AG09309 (cell line): ENCODE results near the gene ZNF681.
"Not testable (repeated sequence)": the region's sequence is repeated elsewhere in the genome, so short reads cannot be mapped to it uniquely, and the experiment has no call there.

Experiments used
- DNase-seq: peaks from one replicate; pipeline ENCODE4 v3.0.0-alpha.2; 2010; ENCODE audit warnings: low read depth
- H3K4me3 ChIP-seq: 2 replicates; pipeline ENCODE4 v1.5.1; 2011; ENCODE audit warnings: mild to moderate bottlenecking, low read depth, low read length, moderate library complexity; ENCODE audit not compliant: control insufficient read depth
- TF ChIP-seq, protein P1 (sequence below): IDR thresholded peaks from 2 replicates; pipeline ENCODE4 v1.5.1; 2011; ENCODE audit warnings: mild to moderate bottlenecking, low read depth, low read length, inconsistent platforms; ENCODE audit not compliant: insufficient read depth, control insufficient read depth; ENCODE audit errors: missing control alignments

The ZNF681 gene

DNA sequence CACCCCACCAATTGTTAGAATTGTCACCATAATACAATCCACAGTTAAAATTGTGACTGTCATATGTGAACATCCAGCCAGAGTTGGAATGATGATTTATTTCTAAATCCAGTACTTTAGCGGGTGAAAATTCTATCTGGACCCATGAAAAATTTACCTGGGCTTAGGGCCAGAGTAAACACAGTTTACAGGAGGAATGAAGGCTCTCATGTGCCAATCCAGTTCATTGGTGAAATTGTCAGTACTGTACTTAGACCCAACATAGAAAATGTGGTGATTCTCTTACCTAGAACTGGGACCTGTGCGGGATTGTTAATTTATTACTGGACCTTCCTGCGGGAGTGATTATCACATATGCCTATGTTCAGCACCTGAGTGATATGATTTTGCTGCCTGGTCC, 27.3 kb upstream of the ZNF681 start:
- TF ChIP-seq, protein P1, sequence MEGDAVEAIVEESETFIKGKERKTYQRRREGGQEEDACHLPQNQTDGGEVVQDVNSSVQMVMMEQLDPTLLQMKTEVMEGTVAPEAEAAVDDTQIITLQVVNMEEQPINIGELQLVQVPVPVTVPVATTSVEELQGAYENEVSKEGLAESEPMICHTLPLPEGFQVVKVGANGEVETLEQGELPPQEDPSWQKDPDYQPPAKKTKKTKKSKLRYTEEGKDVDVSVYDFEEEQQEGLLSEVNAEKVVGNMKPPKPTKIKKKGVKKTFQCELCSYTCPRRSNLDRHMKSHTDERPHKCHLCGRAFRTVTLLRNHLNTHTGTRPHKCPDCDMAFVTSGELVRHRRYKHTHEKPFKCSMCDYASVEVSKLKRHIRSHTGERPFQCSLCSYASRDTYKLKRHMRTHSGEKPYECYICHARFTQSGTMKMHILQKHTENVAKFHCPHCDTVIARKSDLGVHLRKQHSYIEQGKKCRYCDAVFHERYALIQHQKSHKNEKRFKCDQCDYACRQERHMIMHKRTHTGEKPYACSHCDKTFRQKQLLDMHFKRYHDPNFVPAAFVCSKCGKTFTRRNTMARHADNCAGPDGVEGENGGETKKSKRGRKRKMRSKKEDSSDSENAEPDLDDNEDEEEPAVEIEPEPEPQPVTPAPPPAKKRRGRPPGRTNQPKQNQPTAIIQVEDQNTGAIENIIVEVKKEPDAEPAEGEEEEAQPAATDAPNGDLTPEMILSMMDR = no peak
- H3K4me3 ChIP-seq = no peak overlapping the region
- DNase-seq = no peak

DNA sequence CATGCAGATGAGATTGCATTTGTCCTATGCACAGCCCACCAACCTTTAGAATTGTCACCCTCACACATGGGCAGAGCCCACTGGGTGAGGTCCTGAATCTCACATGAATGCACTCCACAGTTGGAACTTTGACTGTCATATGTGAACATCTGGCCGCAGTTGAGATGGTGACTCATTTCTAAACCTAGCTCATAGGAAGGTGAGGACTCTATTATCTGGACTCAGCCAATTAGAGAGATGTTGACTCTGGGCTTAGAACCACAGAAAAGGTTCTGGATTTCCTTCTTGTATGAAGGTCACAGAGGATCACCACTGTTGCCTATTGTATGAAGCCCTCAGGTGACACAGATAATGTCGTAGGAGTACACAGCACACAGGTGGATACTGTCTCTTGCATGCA, 25.6 kb upstream of the ZNF681 start:
- TF ChIP-seq, protein P1 = no peak
- no peak overlapping the region for H3K4me3 ChIP-seq
- DNase-seq = no peak

DNA sequence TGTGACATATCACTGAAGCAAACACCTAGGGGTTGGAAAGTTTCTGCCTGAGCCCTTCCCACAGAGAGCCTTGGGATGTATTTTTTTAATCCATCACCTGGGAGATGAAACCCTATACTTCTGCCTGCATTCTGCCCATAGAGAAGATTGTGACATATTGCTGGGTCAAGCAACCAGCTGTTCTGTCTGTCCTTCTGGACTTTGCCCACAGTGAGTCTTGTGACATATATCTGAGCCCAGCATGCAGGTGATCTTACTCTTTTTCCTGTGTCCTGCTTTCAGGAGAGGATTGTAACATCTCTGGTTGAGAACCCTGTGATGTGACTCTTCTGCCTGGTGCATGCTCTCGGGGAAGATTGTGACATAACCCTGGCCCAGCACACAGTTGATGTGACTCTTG, 24.9 kb upstream of the ZNF681 start:
- no peak for DNase-seq
- no peak overlapping the region for H3K4me3 ChIP-seq
- TF ChIP-seq, protein P1 = no peak

DNA sequence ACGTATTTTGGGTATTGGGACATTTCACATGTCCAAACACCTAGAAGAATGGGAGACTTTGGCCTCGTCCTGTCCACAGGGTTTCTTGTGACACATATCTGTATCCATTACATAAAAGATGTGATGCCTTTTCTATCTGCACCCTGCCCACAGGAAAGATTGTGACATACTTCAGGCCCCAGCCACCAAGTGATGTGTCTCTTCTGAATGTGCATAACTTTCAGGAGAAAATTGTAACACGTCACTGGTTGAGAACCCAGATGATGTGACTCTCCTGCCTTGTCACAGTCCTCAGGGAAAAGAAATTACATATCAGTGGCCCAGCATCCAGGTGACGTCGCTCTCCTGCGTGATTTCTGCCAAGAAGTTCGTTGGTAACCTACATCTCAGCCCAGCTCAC, 21.0 kb upstream of the ZNF681 start:
- no peak overlapping the region for H3K4me3 ChIP-seq
- no peak for DNase-seq
- TF ChIP-seq, protein P1 = no peak

DNA sequence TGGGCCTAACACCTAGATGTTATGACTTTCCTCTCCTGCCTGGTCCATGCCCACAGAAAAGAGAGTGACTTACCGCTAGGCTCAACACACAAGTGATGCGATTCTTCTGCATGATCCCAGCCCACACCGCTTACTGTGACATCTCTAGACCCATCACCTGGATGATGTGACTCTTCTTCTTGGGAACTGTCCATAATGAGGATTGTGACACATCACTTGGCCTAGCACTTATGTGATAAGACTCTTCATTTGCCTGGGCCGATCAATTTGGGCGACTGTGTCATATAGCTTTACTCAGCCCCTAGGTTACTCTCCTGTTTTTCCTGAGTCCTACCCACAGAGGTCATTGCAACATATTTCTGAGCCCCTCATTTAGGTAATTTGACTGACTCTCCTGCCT, 19.9 kb upstream of the ZNF681 start:
- TF ChIP-seq, protein P1 = no peak
- no peak overlapping the region for H3K4me3 ChIP-seq
- no peak for DNase-seq

DNA sequence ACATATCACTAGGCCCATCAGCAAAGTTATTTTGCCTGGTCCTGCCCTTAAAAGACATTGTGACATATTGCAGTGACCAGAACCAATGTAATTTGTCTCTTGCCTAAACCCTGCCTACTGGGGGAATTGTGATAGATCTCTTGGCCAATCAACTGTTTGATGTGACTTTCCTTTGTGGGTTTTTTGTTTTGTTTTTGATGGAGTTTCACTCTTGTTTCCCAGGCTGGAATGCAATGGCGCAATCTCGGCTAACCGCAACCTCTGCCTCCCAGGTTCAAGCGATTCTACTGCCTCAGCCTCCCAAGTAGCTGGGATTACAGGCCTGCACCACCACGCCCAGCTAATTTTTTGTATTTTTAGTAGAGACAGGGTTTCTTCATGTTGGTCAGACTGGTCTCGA, 19.3 kb upstream of the ZNF681 start:
- not testable (repeated sequence) for DNase-seq, H3K4me3 ChIP-seq

DNA sequence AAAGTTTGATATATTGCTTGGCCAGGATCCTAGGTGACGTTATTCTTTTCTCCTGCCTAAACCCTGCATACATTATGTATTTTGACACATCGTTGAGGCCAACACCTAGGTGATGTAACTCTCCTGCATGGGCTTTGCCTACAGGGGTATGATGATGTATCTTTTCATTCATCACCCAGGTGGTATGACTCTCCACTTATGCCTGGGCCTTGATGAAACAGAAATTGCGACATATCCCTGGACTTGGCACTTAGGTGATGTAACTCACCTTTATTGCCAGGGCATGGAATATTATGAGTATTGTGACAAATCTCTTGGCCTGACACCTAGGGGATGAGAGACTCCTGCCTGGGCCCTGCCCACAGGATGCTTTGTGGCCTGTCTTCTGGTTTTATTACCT, 18.5 kb upstream of the ZNF681 start:
- no peak for DNase-seq
- H3K4me3 ChIP-seq = no peak overlapping the region
- TF ChIP-seq, protein P1 = no peak
